Activated T-helper 1 cell treated with anti-CD3 and anti-CD28 coated beads, Interleukin-12 subunit alpha, Interleukin-12 subunit beta, Interleukin-2, Interleukin-4 antibody, amounts not matched to agents 30 ng/mL and 10 ng/mL and 1 ng/mL, durations not matched to agents 14 hours and 24 hours and 36 hours (primary cell): ENCODE measurements around the gene PRKAR1B. TPM values are rescaled to one million over a fixed set of nuclear protein-coding genes. Genes with fewer than 3 reads are reported as not detected.

Experiments used
- DNase-seq: peaks from one replicate; pipeline ENCODE4 v3.0.0; 2021; ENCODE audit warnings: low spot score
- H3K27ac Mint-ChIP-seq: one replicate; pipeline ENCODE4 v1.8.0; 2021; ENCODE audit warnings: mild to moderate bottlenecking, mixed read lengths
- H3K27me3 Mint-ChIP-seq: one replicate; pipeline ENCODE4 v1.8.0; 2022; ENCODE audit warnings: mild to moderate bottlenecking, moderate library complexity, mixed read lengths; ENCODE audit not compliant: insufficient read depth
- H3K36me3 Mint-ChIP-seq: one replicate; pipeline ENCODE4 v1.8.0; 2021; ENCODE audit warnings: low read depth, mixed read lengths
- H3K4me1 Mint-ChIP-seq: one replicate; pipeline ENCODE4 v1.8.0; 2021; ENCODE audit warnings: low read depth, mixed read lengths
- H3K4me3 Mint-ChIP-seq: one replicate; pipeline ENCODE4 v1.8.0; 2021; ENCODE audit warnings: mild to moderate bottlenecking, moderate library complexity, mixed read lengths
- H3K9me3 Mint-ChIP-seq: one replicate; pipeline ENCODE4 v1.8.0; 2021; ENCODE audit warnings: mixed read lengths
- intact Hi-C: fragments of 100-400 bp; cut with micrococcal nuclease; formaldehyde crosslinking; loops from one replicate; pipeline ENCODE4 v1.15.1; 2024
- total RNA-seq: library from RNA; stranded (reverse); gene quantifications from 2 replicates; pipeline ENCODE4 v1.2.3, GENCODE V29; 2022

PRKAR1B gene
- total RNA-seq, 1 donor from 2014 or later: 37.8 TPM

DNA sequence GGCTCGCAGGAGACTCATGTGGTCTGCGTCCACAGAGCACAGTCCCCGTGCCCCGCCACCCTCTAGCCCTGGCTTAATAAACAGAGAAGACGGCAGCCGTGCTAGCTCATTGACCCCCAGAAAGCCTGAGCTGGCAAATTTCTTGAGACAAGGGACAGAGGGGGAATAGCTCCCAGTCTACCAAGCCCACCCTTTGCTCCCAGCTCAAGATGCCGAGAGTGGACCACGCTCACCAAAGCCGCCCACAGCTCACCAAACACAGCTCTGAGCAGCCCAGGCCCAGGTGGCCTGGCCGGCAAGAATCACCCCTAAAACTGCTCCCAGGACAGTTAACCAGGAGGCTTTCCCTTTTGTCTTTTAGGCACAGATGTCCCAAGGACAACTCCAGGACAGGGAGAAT, 212.8 kb downstream of the PRKAR1B start:
- Mint-ChIP-seq H3K4me1 (peaks cover 3% of the 10 kb centered on the region), H3K27ac (no peak overlapping the region), H3K4me3 (no peak overlapping the region), H3K27me3 (peaks cover 15% of the 10 kb centered on the region), H3K9me3 (no peaks in the 10 kb centered on the region), H3K36me3 (no peaks in the 10 kb centered on the region)
- DNase-seq: no peak
- intact Hi-C loops: no loop called here

DNA sequence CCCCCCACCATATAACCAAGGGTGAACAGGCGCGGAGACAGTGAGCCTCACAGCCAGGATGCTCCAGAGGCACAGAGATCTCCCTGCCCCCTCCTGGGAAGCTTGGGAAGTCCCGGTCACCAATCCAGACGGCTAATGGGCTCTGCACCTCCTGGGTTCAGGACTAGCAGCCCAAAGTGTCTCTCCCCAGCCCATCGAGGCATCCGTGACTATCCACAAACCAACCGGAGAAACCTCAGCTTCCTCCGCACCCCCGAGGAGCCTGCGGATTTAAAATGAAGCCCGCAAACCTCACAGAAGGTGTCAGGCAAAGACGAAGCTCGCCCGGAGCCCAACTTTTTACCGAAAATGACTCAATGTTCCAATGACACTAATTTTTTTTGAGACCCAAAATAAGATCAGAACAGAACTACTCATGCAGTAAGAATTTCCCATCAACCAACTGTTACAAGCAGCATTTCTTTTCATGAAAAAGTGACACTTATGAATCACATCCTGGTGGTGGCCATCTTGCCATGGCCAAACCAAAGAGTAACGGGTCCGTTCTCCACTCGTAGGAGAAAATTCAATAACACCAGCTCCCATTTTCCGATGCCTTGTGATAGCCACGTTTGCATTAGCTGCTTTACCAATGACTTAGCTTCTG, 213.4 kb downstream of the PRKAR1B start:
- intact Hi-C loops: no loop called here

DNA sequence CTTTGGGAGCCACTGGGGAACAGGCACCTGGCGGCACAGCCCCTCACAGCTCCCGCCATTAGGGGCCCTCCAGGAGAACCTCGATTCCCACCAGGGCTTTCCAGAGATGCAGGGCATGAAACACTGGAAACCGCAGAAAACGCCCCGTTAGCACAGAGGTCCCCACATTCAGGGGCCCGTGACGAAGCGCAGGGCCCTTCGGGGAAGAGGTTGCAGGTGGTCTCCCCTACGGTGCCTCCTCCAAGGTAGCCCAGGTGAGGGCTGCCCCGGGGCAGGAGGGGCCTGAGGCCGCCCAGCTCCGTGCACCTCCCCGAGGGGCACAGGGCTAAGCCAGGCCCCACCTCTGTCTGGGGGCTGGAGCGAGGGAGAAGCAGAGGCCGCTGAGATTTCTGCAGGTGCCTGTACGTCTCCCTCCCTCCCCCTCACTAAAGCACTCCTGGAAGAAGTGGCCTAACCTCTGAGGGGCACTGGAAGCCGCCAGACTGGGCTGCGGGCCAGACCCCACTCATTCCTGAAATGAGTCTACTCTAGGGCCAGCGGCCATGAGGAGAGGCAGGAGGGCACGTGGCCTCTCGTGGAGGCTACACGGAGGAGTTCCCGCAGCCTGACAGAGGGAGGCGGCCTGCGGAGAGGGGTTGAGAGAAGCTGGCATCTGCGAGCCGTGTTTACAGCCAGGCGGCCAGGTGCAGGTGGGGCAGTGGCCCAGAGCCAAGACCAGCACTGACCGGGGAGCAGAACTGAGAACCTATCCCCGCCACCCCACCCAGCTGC, 214.4 kb downstream of the PRKAR1B start:
- Mint-ChIP-seq H3K9me3 (no peaks in the 10 kb centered on the region), H3K27ac (no peak overlapping the region), H3K36me3 (no peaks in the 10 kb centered on the region), H3K27me3 (peaks cover 10% of the 10 kb centered on the region), H3K4me1 (peaks cover 3% of the 10 kb centered on the region), H3K4me3 (no peak overlapping the region)
- DNase-seq: no peak
- intact Hi-C loops: no loop called here

More for the DNA sequence above, 213.4 kb downstream of the PRKAR1B start:
- Mint-ChIP-seq H3K27me3 (peaks cover 15% of the 10 kb centered on the region), H3K36me3 (no peaks in the 10 kb centered on the region), H3K27ac (no peak overlapping the region), H3K4me3 (no peak overlapping the region), H3K9me3 (no peaks in the 10 kb centered on the region), H3K4me1 (peaks cover 3% of the 10 kb centered on the region)
- DNase-seq: no peak

DNA sequence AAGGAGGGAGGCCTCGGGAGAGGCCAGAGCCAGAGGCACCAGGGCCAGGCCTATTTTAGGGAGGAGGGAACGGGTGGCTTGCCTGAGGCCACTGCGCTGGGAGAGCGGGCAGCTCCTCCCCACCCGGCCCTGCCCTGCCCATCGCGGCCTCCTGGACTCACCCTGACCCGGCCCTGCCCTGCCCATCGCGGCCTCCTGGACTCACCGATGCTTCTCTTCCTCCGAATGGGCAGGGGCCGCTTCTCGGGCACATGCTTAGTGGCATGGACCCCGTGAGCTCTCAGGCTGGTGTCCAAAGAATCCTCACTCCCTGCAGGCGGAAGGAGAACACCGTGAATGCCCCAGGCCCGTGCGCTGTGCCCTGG, 215.0 kb downstream of the PRKAR1B start:
- peaks cover 3% of the 10 kb centered on the region for H3K4me1 Mint-ChIP-seq
- H3K9me3 Mint-ChIP-seq: no peaks in the 10 kb centered on the region
- peaks cover 8% of the 10 kb centered on the region for H3K27me3 Mint-ChIP-seq
- H3K27ac Mint-ChIP-seq: no peak overlapping the region
- intact Hi-C loops: no loop called here
- H3K4me3 Mint-ChIP-seq: no peak overlapping the region
- no peaks in the 10 kb centered on the region for H3K36me3 Mint-ChIP-seq
- DNase-seq: no peak

DNA sequence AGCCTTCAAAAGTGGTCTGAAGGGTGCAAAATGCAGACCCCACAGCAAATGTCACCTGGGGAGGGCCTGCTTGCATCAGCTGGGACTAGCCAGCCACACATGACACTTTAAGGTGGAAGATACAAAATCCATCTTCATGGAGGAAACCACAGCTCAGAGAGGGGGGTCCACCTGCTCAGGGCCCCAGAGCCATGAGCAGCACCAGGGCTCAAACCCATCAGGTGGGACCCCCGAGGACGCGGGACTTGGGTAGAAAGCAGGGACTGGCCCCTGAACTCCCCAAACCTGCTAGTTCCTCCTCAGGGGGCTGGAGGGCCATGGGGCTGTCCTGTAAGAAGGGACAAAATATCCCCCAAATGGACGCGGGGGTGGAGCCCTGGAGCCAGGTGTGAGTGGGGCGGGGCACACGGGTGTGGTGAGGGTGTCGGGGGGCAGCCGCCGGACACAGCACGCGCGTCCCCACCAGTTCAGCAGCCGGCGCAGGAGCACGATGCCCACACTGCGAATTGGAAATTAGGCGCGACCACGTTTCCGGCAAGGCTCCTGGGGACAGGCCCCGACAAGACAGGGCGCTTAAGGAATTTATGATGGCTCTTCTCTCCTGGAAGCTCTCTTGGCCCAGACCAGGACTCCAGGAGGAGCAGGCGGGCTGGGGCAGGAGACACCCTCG, 215.5 kb downstream of the PRKAR1B start:
- Mint-ChIP-seq H3K27ac (no peak overlapping the region), H3K27me3 (peaks cover 8% of the 10 kb centered on the region), H3K36me3 (no peaks in the 10 kb centered on the region), H3K9me3 (no peaks in the 10 kb centered on the region), H3K4me3 (no peak overlapping the region), H3K4me1 (peaks cover 3% of the 10 kb centered on the region)
- intact Hi-C loops: no loop called here
- DNase-seq: no peak

DNA sequence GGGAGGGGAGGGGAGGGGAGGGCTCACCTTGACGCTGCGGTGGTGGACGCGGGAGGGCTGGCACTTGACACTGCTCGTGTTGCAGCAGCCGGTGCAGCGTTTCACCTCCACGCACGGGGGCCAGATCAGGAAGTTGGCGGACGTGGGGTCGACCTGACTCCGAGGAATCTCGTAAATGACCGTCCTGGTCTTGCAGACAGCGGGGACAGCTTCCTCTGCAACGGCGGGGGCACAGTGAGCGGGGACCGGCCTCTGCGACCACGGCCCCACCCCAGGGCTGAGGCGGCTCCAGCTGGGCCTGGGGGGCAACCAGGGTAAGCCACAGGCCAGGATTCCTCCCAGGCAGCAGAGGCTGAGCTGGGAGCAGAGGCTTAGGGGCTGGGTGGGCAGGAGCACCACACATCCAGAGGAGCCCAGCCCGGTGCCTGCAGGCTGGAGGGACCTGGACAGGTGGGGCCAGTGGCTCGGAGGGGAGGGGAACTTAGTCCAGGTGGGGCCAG, 216.2 kb downstream of the PRKAR1B start:
- no peak overlapping the region for H3K27ac Mint-ChIP-seq
- no peak for DNase-seq
- peaks cover 8% of the 10 kb centered on the region for H3K27me3 Mint-ChIP-seq
- peaks cover 3% of the 10 kb centered on the region for H3K4me1 Mint-ChIP-seq
- no peak overlapping the region for H3K4me3 Mint-ChIP-seq
- intact Hi-C loops: no loop called here
- H3K36me3 Mint-ChIP-seq: no peaks in the 10 kb centered on the region
- no peaks in the 10 kb centered on the region for H3K9me3 Mint-ChIP-seq

DNA sequence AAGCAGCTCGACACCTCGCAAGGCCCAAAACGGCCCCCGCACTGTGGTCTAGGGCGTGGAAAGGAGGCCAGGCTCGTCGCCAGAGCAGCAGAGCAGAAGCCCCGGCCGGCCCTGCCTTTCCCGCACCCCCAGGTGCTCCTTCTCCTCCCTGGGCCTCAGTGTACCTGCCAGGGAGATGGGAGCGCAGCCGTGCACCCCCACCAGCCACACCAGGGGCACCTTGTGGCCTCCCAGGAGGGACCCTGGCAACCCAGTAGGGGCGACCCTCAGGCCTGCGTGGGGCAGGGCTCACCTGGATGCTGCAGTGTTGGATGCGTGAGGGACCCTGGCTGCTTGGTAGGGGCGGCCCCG, 217.0 kb downstream of the PRKAR1B start:
- DNase-seq: no peak
- Mint-ChIP-seq H3K27ac (no peak overlapping the region), H3K4me3 (no peak overlapping the region), H3K9me3 (no peaks in the 10 kb centered on the region), H3K36me3 (no peaks in the 10 kb centered on the region), H3K27me3 (peaks cover 2% of the 10 kb centered on the region), H3K4me1 (peaks cover 3% of the 10 kb centered on the region)
- intact Hi-C loops: no loop called here

DNA sequence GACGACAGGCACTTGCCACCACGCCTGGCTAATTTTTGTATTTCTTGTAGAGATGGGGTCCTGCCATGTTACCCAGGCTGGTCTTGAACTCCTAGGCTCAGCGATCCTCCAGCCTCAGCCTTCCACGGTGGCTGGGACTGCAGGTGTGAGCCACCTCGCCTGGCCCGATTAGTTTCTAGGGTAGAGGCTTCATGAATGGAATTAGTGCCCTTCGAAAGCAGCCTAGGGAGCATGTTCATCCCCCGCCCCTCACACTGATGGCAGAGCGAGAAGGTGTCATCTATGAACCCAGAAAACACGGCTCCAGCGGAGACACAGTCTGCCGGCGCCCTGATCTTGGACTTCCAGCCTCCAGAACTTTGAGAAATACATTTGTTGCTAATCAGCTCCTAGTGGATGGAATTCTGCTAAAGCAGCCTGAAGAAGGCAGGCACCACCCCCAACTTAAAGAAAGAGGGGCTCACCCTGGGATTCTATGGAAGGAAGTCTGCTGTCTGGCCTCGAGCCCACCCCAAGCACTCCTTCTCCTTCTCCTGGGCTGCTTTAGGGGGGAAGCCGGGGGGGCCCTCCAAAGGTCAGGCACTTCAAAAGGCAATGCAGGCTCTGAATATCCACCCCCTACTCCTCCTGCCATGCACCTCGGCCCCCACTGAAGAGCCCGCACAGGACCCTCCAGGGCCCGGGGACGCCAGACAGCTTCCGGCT, 217.5 kb downstream of the PRKAR1B start:
- intact Hi-C loops: no loop called here
- Mint-ChIP-seq H3K9me3 (no peaks in the 10 kb centered on the region), H3K27ac (no peak overlapping the region), H3K27me3 (no peaks in the 10 kb centered on the region), H3K4me1 (peaks cover 3% of the 10 kb centered on the region), H3K4me3 (no peak overlapping the region), H3K36me3 (no peaks in the 10 kb centered on the region)
- DNase-seq: no peak

DNA sequence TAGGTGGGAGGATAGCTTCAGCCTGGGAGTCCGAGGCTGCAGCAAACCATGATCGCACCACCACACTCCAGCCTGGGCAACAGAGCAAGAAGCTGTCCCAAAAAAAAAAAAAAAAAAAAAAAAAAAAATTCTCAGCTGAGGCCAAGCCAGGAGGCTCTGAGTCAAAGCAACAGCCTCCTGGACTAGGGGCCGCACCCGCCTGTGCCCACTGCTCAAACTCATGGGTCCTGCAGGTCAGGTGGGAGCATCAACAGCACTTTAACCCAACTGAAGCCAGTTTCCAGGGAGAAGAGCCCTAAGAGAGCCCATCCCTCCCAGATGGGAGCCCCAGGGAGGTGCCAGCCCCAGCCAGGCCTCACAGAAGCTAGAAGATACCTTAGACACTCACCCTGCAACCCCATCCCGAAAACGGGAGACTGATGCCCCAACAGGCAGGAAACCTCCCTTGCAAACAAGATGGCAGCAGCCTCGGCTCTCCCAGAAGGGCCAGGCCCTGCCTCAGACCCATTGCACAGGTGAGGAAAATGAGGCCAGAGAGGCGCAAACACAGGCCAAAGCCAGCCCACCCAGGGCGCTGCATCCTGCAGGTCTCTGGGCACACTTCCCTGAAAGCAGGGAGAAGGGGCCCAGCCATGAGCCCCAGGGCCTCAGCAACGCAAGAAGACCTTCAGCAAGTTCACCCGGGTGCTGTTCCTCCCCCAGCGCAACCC, 218.5 kb downstream of the PRKAR1B start:
- Mint-ChIP-seq H3K4me1 (no peaks in the 10 kb centered on the region), H3K9me3 (no peaks in the 10 kb centered on the region), H3K27ac (no peak overlapping the region), H3K36me3 (no peaks in the 10 kb centered on the region), H3K4me3 (no peak overlapping the region), H3K27me3 (no peaks in the 10 kb centered on the region)
- intact Hi-C loops: no loop called here
- no peak for DNase-seq

DNA sequence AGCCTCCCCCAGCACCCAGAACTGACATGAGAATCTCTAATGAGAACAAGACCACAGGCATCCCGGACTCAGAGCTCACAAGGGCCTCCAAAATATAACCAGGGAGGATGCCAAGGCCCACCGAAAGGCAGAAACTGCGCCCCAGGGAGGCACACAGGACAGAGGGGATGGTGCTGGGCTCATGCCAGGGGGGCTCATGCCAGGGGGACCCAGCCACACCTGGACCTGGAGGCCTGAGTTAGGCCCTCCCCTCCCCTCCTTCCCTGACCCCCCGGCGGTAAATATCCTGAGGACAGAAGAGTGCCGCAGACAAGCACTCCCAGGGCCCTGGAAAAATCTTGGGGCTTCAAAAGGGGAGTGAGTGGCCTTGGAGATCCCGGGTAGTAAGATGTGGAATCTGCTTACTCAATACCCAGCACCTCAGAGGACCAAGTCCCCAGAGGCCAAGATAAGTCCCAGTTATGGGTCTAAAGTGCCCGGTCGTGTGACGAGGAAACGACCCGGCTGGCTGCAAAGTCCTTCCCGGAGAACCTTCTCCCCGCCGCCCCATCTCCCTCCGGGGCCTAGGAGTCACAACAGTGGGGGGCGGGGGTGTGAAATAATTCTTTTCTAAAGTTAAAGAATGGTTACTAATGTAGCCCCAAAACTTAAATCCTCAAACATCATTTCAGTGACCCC, 219.3 kb downstream of the PRKAR1B start:
- Mint-ChIP-seq H3K4me3 (no peak overlapping the region), H3K27me3 (no peaks in the 10 kb centered on the region), H3K4me1 (no peaks in the 10 kb centered on the region), H3K9me3 (no peaks in the 10 kb centered on the region), H3K27ac (no peak overlapping the region), H3K36me3 (no peaks in the 10 kb centered on the region)
- no peak for DNase-seq
- intact Hi-C loops: no loop called here

DNA sequence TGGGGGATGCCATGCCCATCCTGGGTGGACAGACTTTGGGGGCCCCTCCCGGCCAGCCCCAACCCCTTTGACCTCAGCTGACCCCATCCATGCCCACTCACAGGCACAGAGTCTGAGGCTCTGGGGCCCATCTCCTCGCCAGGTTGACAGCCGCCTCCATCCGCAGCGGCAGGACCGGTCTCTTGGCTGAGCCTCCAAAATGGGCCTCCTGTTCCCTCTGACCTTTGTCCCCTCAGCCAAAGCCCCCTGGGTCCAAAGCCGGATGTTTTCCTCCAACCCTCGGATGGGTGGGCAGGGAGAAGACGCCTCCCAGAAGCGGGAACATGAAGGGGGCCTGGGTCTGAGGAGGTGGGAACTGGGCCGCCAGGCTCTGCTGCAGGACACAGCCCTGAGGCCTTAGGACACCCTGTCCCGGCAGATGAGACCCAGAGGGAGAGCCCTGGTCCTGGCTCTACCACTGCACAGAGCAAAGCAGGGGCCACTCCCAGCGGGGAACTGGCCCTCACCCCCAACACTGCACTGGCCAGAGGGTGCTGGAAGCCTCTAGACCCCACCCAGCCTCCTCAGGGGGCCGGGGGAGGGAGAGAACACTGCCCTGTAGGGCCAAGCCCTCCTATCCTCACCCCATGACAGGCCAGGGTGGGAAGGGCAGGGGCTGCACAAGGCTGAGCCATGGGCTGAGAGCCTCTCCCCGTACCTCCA, 220.0 kb downstream of the PRKAR1B start:
- Mint-ChIP-seq H3K27ac (no peak overlapping the region), H3K36me3 (no peaks in the 10 kb centered on the region), H3K4me1 (no peaks in the 10 kb centered on the region), H3K9me3 (no peaks in the 10 kb centered on the region), H3K27me3 (no peaks in the 10 kb centered on the region), H3K4me3 (no peak overlapping the region)
- DNase-seq: no peak
- intact Hi-C loops: no loop called here
